K562 (cell line): ENCODE data around the gene CRIP1. TPM values are rescaled to one million over a fixed set of nuclear protein-coding genes. Genes with fewer than 3 reads are reported as not detected.
A peak's percentile ranks its signal among the peaks of the same experiment; 100 is the strongest.

Source experiments
- ATAC-seq: fragments of 200-7000 bp; cut with Tn5 transposase; 3 replicates; pipeline ENCODE4 v1.9.1; 2020; ENCODE audit warnings: moderate library complexity
- BruUV-seq: library from RNA; stranded (reverse); fragments of 400-500 nt; replicated peaks from 2 replicates; lab custom pipeline; 2021; lab: Mats Ljungman, UMichigan
- CTCF ChIA-PET: fragments of 300-600 bp; formaldehyde crosslinking; extraction: SDS; loops from one replicate; lab custom pipeline; 2021; ENCODE audit warnings: low intra/inter-chr PET ratio; lab: Yijun Ruan, JAX
- POLR2A ChIA-PET: fragments of 300-600, 350-650 bp; sonication (Branson Sonifier 250); formaldehyde crosslinking; extraction: SDS; loops from one replicate; lab custom pipeline; 2021; ENCODE audit warnings: antibody characterized with exemption, inconsistent platforms; lab: Yijun Ruan, JAX
- DNase-seq, 4 experiments: peaks; one replicate each; pipeline versions ENCODE4 v3.0.0 to v3.0.0-alpha.2; 2011 to 2018; ENCODE audit warnings: low spot score in 3 of 4, mixed read lengths in 3 of 4; ENCODE audit errors: extremely low read depth in 1 of 4
- FAIRE-seq: peaks from 2 replicates; lab custom pipeline; 2011; peaks lifted over from hg19 to GRCh38; lab: Jason Lieb, UNC
- H2AFZ ChIP-seq: 2 replicates; pipeline ENCODE4 v1.6.0; 2011; ENCODE audit warnings: low read depth, low read length, control low read depth, inconsistent platforms
- H3K27ac ChIP-seq: fragments of 200-600 bp; 3 replicates; pipeline ENCODE4 v1.8.0; 2011; ENCODE audit warnings: low read depth, mild to moderate bottlenecking, control low read depth, inconsistent platforms, low read length, moderate library complexity, mixed read lengths; ENCODE audit errors: extremely low read depth
- H3K27me3 ChIP-seq, 2 experiments: fragments of 300-600 bp in 1 of 2; 2 replicates in 1 of 2; 3 replicates in 1 of 2; pipeline versions ENCODE4 v1.6.0 to v1.8.0; 2011; ENCODE audit warnings: inconsistent platforms in 2 of 2, low read length in 2 of 2, mild to moderate bottlenecking in 1 of 2, mixed read lengths in 1 of 2, moderate library complexity in 1 of 2; ENCODE audit not compliant: control insufficient read depth in 2 of 2, insufficient read depth in 2 of 2
- H3K36me3 ChIP-seq: fragments of 300-600 bp; 3 replicates; pipeline ENCODE4 v1.8.0; 2011; ENCODE audit warnings: mild to moderate bottlenecking, low read length, inconsistent platforms; ENCODE audit not compliant: control insufficient read depth, insufficient read depth
- H3K4me1 ChIP-seq, 2 experiments: fragments of 200-600 bp in 1 of 2; replicated peaks in 1 of 2; 2 replicates in 1 of 2; 3 replicates in 1 of 2; pipeline versions ENCODE4 v1.5.1 to v1.8.0; 2011; ENCODE audit warnings: inconsistent platforms in 2 of 2, low read length in 2 of 2, mild to moderate bottlenecking in 1 of 2, mixed read lengths in 1 of 2, moderate library complexity in 1 of 2; ENCODE audit not compliant: control insufficient read depth in 2 of 2, insufficient read depth in 2 of 2
- H3K4me2 ChIP-seq: 2 replicates; pipeline ENCODE4 v1.6.1; 2011; ENCODE audit warnings: low read length, control low read depth, inconsistent platforms, mixed read lengths; ENCODE audit not compliant: insufficient read depth
- H3K4me3 ChIP-seq: fragments of 200-600 bp; sonication (generic), shearing (Covaris generic); 2 replicates; pipeline ENCODE4 v1.5.1; 2016; ENCODE audit warnings: control low read depth, inconsistent platforms
- H3K79me2 ChIP-seq: fragments of 200-600 bp; 3 replicates; pipeline ENCODE4 v1.8.0; 2011; ENCODE audit warnings: low read length, inconsistent platforms; ENCODE audit not compliant: control insufficient read depth, insufficient read depth
- H3K9ac ChIP-seq, 2 experiments: 2 replicates each; pipeline versions ENCODE4 v1.6.0 to v1.6.1; 2011; ENCODE audit warnings: low read depth in 2 of 2, low read length in 2 of 2, control low read depth in 1 of 2, inconsistent platforms in 1 of 2, mild to moderate bottlenecking in 1 of 2, mixed read lengths in 1 of 2; ENCODE audit not compliant: insufficient read depth in 1 of 2
- H3K9me1 ChIP-seq: one replicate; pipeline ENCODE4 v1.6.0; 2011; ENCODE audit warnings: inconsistent platforms, mild to moderate bottlenecking, low read length, moderate library complexity; ENCODE audit not compliant: control insufficient read depth, insufficient read depth
- H3K9me3 ChIP-seq: replicated peaks from 2 replicates; pipeline ENCODE4 v1.5.1; 2011; ENCODE audit warnings: low read depth, low read length, inconsistent platforms; ENCODE audit not compliant: control insufficient read depth, insufficient read depth
- H4K20me1 ChIP-seq: replicated peaks from 2 replicates; pipeline ENCODE4 v1.6.1; 2011; ENCODE audit warnings: low read length, inconsistent platforms, mixed read lengths; ENCODE audit not compliant: control insufficient read depth, insufficient read depth
- FOXJ3 ChIP-seq: sonication (generic); formaldehyde crosslinking; IDR thresholded peaks from 2 replicates; pipeline ENCODE4 v1.4.0; 2020; ENCODE audit warnings: mild to moderate bottlenecking, missing genetic modification reagents
- KDM1A ChIP-seq, 2 experiments: fragments of 450-650 bp; IDR thresholded peaks; 2 replicates each; pipeline ENCODE4 v1.6.1; 2016; ENCODE audit warnings: mild to moderate bottlenecking in 2 of 2
- MCM3 ChIP-seq: fragments of 450-650 bp; IDR thresholded peaks from 2 replicates; pipeline ENCODE4 v1.6.1; 2016
- OTX1 ChIP-seq: fragments of 450-650 bp; formaldehyde crosslinking; IDR thresholded peaks from 2 replicates; pipeline ENCODE4 v1.4.0; 2022; ENCODE audit warnings: mild to moderate bottlenecking
- POLR2G ChIP-seq: fragments of 200-400 bp; formaldehyde crosslinking; IDR thresholded peaks from 2 replicates; pipeline ENCODE4 v1.6.1; 2017; ENCODE audit warnings: low read depth, mild to moderate bottlenecking, antibody characterized with exemption, low read length, moderate library complexity
- ZBTB33 ChIP-seq: sonication (generic); formaldehyde crosslinking; IDR thresholded peaks from 2 replicates; pipeline ENCODE4 v1.8.1; 2023; ENCODE audit warnings: mild to moderate bottlenecking, missing genetic modification reagents
- WGBS: fragments of 100-300 bp; shearing (Covaris generic); methylation state at CpG from one replicate; pipeline ENCODE4 v1.1.6; 2016; ENCODE audit warnings: low coverage, mixed read lengths; ENCODE audit not compliant: insufficient coverage; ENCODE audit errors: missing lambda C conversion rate; 5-methylcytosine and 5-hydroxymethylcytosine counted together
- in situ Hi-C: fragments of 300-500 bp; cut with MboI; formaldehyde crosslinking; loops from 4 replicates; pipeline ENCODE4 v1.15.0; 2018; ENCODE audit warnings: inconsistent platforms, mixed read lengths
- intact Hi-C: fragments of 100-400 bp; cut with micrococcal nuclease; formaldehyde crosslinking; loops from 2 replicates; pipeline ENCODE4 v1.14.2; 2022
- polyA plus RNA-seq, 8 experiments: library from polyadenylated mRNA; depleted of rRNA in 4 of 8; stranded (reverse) in 5 of 8; unstranded in 3 of 8; fragments of >200 nt; fragmentation: Nextera tagmentation in 2 of 8; fragmentation: Illumina TruSeq in 1 of 8; extraction: Ambion mirVana in 2 of 8; extraction: Trizol in 1 of 8; gene quantifications; 2 replicates each; pipeline versions ENCODE4 v1.2.1 to v1.2.3, GENCODE V29; 2011 to 2014; ENCODE audit warnings: inconsistent platforms in 1 of 8, missing spikeins in 1 of 8
- total RNA-seq, 7 experiments: library from RNA; depleted of rRNA in 6 of 7; stranded (reverse); fragments of >200 nt in 6 of 7; fragmentation: Illumina TruSeq in 2 of 7; extraction: Trizol in 2 of 7; gene quantifications; 2 replicates each; pipeline versions ENCODE4 v1.2.1 to v1.2.3, GENCODE V29; 2011 to 2021; ENCODE audit warnings: low replicate concordance in 1 of 7

Gene CRIP1
- total and polyA plus RNA-seq, 9 of the 15 experiments (the other 6 are each of a cell fraction or from before 2014, with no cell fraction given), result 0.11 to 0.58 (median 0.14) TPM; not detected in 6

GRCh38 chr14:105450864-105451720, 35.6 kb upstream of the CRIP1 start:
- Histone ChIP-seq H3K4me1 (peaks cover 0 to 47% of the 10 kb centered on the region in 2 experiments; a peak in 2 of 5 replicates), H2AFZ (no peak overlapping the region), H3K27ac (no peak overlapping the region), H3K4me3 (no peak overlapping the region), H3K9me1 (no peaks in the 10 kb centered on the region), H3K36me3 (peaks cover 66% of the 10 kb centered on the region; the same call in 1 of the 3 replicates), H3K79me2 (0 out of 3 replicates have a peak, but pooled peaks cover 5% of the 10 kb centered on the region), H4K20me1 (no peaks in the 10 kb centered on the region), H3K4me2 (no peak overlapping the region), H3K9ac (no peak overlapping the region; a peak in 1 of 4 replicates), H3K27me3 (no peaks in the 10 kb centered on the region), H3K9me3 (no peaks in the 10 kb centered on the region)
- no TSS peak for BruUV-seq
- ChIA-PET CTCF (no interaction called here), POLR2A (no interaction called here)
- intact Hi-C loops, result no loop called here
- ATAC-seq (no peak), DNase-seq (no peak), FAIRE-seq (no peak)
- TF ChIP-seq POLR2G (peak; percentile 13; the same call in 1 of the 2 replicates), OTX1 (CRISPR knock-in tag) (no peak)
- in situ Hi-C loops, result no loop called here
- 94% methylated on average over 16 of the region's 29 CpGs for WGBS

GRCh38 chr14:105452963-105453362, 33.7 kb upstream of the CRIP1 start:
- CTCF ChIA-PET, result no interaction called here
- no peak for DNase-seq
- POLR2A ChIA-PET, result no interaction called here

More at GRCh38 chr14:105452963-105453362, 33.7 kb upstream of the CRIP1 start:
- intact Hi-C loops, result no loop called here
- no peaks in the 10 kb centered on the region for H3K9me1 ChIP-seq
- BruUV-seq, result no TSS peak
- in situ Hi-C loops, result no loop called here
- no peaks in the 10 kb centered on the region for H3K9me3 ChIP-seq
- no peak overlapping the region for H3K9ac ChIP-seq
- no peak overlapping the region for H3K4me2 ChIP-seq
- no peak overlapping the region for H3K27ac ChIP-seq
- no peak overlapping the region for H3K4me3 ChIP-seq
- H3K79me2 ChIP-seq, result 0 out of 3 replicates have a peak, but pooled peaks cover 5% of the 10 kb centered on the region
- ATAC-seq (no peak), FAIRE-seq (no peak)
- no peak overlapping the region for H2AFZ ChIP-seq
- 50% methylated on average over 2 of the region's 14 CpGs for WGBS
- TF ChIP-seq FOXJ3 (CRISPR knock-in tag) (no peak), MCM3 (no peak), KDM1A (IDR thresholded peaks at IDR 0.05) (no peak), ZBTB33 (peak; percentile 64; the same call in 1 of the 2 replicates)
- H3K27me3 ChIP-seq, result no peaks in the 10 kb centered on the region
- H3K4me1 ChIP-seq, result peaks cover 0 to 29% of the 10 kb centered on the region in 2 experiments; a peak in 2 of 5 replicates
- H3K36me3 ChIP-seq, result peaks cover 76% of the 10 kb centered on the region; the same call in 1 of the 3 replicates
- no peaks in the 10 kb centered on the region for H4K20me1 ChIP-seq
